DND-41 (cell line): ENCODE results near the gene NDOR1.

Experiments used
- CTCF ChIP-seq: IDR thresholded peaks from 2 replicates; pipeline ENCODE4 v1.5.1; 2012; ENCODE audit warnings: borderline replicate concordance, low read length, moderate library complexity, mild to moderate bottlenecking; ENCODE audit not compliant: poor library complexity, severe bottlenecking; ENCODE audit errors: extremely low read depth
- EZH2 ChIP-seq: IDR thresholded peaks from 3 replicates; pipeline ENCODE4 v1.6.1; 2012; ENCODE audit warnings: borderline replicate concordance, low read depth, mild to moderate bottlenecking, moderate library complexity, low read length, inconsistent platforms; ENCODE audit not compliant: severe bottlenecking

GRCh38 chr9:137198902-137199283, 6.6 kb upstream of the NDOR1 start:
- TF ChIP-seq CTCF: no peak
- no peak for TF ChIP-seq EZH2
